Panc1 (cell line): ENCODE measurements around the gene STARD10.

Source experiments
- CTCF ChIP-seq: fragments of 450-650 bp; IDR thresholded peaks from 2 replicates; pipeline ENCODE4 v1.5.1; 2017; ENCODE audit warnings: mild to moderate bottlenecking
- POLR2AphosphoS5 ChIP-seq: IDR thresholded peaks from 2 replicates; pipeline ENCODE4 v1.6.1; 2012; ENCODE audit warnings: mild to moderate bottlenecking, low read depth, low read length, moderate library complexity
- REST ChIP-seq, 2 experiments: IDR thresholded peaks; 2 replicates each; pipeline ENCODE4 v1.6.1; 2011 to 2012; ENCODE audit warnings: low read depth in 2 of 2, control low read depth in 1 of 2, low read length in 1 of 2, mild to moderate bottlenecking in 1 of 2, moderate library complexity in 1 of 2; ENCODE audit not compliant: insufficient read depth in 1 of 2
- SIN3A ChIP-seq: IDR thresholded peaks from 2 replicates; pipeline ENCODE4 v1.6.1; 2012; ENCODE audit warnings: low read depth, mild to moderate bottlenecking, low read length, moderate library complexity, borderline replicate concordance; ENCODE audit not compliant: insufficient read depth
- TCF7L2 ChIP-seq: IDR thresholded peaks from 2 replicates; pipeline ENCODE4 v1.6.1; 2011; ENCODE audit warnings: mild to moderate bottlenecking, low read depth, low read length, inconsistent platforms

GRCh38 chr11:72792437-72793021 lies 1.3 kb downstream of the STARD10 start:
- TF ChIP-seq POLR2AphosphoS5 (no peak), CTCF (no peak), REST (IDR thresholded peaks at IDR 0.05; ENCODE audit: insufficient read depth in 1 of 2, low read depth in 2 of 2, low read length in 1 of 2) (no peak), SIN3A (no peak), TCF7L2 (no peak)
